H1 (cell line): Measurements from ENCODE around the gene ANKLE1.

Experiments
- EP300 ChIP-seq, 2 experiments: IDR thresholded peaks; 1 replicate in 1 of 2; 2 replicates in 1 of 2; pipeline ENCODE4 v1.6.1; 2011 to 2012; ENCODE audit warnings: low read depth in 2 of 2, low read length in 2 of 2, mild to moderate bottlenecking in 2 of 2, borderline replicate concordance in 1 of 2, inconsistent platforms in 1 of 2, moderate library complexity in 1 of 2
- POLR2AphosphoS5 ChIP-seq: IDR thresholded peaks from 2 replicates; pipeline ENCODE4 v1.6.1; 2011; ENCODE audit warnings: low read depth, low read length
- RFX5 ChIP-seq: IDR thresholded peaks from 2 replicates; pipeline ENCODE4 v1.6.1; 2011; ENCODE audit warnings: low read depth, low read length, improper control_type of control experiment, borderline replicate concordance
- RXRA ChIP-seq: IDR thresholded peaks from 2 replicates; pipeline ENCODE4 v1.6.1; 2011; ENCODE audit warnings: low read depth, mild to moderate bottlenecking, low read length, moderate library complexity; ENCODE audit not compliant: insufficient read depth
- TAF1 ChIP-seq: IDR thresholded peaks from 2 replicates; pipeline ENCODE4 v1.6.1; 2011; ENCODE audit warnings: mild to moderate bottlenecking, low read depth, low read length
- TF ChIP-seq, protein P1 (sequence below), 3 experiments: IDR thresholded peaks; 1 replicate in 2 of 3; 2 replicates in 1 of 3; pipeline versions ENCODE4 v1.5.1 to v1.6.1; 2011; ENCODE audit warnings: low read length in 3 of 3, mild to moderate bottlenecking in 3 of 3, inconsistent platforms in 2 of 3, low read depth in 1 of 3, moderate library complexity in 1 of 3; ENCODE audit not compliant: insufficient read depth in 1 of 3; ENCODE audit errors: control extremely low read depth in 1 of 3

GRCh38 chr19:17232258-17232657, 49.4 kb upstream of the ANKLE1 start:
- TF ChIP-seq EP300 (IDR thresholded peaks at IDR 0.05; ENCODE audit: borderline replicate concordance in 1 of 2, low read depth in 2 of 2, low read length in 2 of 2) = no peak
- no peak for TF ChIP-seq RFX5
- TF ChIP-seq RXRA = no peak
- TF ChIP-seq, protein P1, sequence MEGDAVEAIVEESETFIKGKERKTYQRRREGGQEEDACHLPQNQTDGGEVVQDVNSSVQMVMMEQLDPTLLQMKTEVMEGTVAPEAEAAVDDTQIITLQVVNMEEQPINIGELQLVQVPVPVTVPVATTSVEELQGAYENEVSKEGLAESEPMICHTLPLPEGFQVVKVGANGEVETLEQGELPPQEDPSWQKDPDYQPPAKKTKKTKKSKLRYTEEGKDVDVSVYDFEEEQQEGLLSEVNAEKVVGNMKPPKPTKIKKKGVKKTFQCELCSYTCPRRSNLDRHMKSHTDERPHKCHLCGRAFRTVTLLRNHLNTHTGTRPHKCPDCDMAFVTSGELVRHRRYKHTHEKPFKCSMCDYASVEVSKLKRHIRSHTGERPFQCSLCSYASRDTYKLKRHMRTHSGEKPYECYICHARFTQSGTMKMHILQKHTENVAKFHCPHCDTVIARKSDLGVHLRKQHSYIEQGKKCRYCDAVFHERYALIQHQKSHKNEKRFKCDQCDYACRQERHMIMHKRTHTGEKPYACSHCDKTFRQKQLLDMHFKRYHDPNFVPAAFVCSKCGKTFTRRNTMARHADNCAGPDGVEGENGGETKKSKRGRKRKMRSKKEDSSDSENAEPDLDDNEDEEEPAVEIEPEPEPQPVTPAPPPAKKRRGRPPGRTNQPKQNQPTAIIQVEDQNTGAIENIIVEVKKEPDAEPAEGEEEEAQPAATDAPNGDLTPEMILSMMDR (IDR thresholded peaks at IDR 0.05; ENCODE audit: control extremely low read depth in 1 of 3, insufficient read depth in 1 of 3, low read depth in 1 of 3, low read length in 3 of 3) = no peak
- TF ChIP-seq TAF1 = no peak
- TF ChIP-seq POLR2AphosphoS5 = no peak
